GM12801 (cell line): Measurements from ENCODE around the gene EFNA5.

Experiments used
- CTCF ChIP-seq: IDR thresholded peaks from one replicate; pipeline ENCODE4 v1.5.1; 2011; ENCODE audit warnings: control low read depth; ENCODE audit not compliant: insufficient read length; ENCODE audit errors: extremely low read depth

The EFNA5 gene

GRCh38 chr5:107522456-107522855 lies 148.3 kb downstream of the EFNA5 start:
- no peak for TF ChIP-seq CTCF

GRCh38 chr5:107519900-107520354 lies 150.8 kb downstream of the EFNA5 start:
- no peak for TF ChIP-seq CTCF

GRCh38 chr5:107518616-107519015 lies 152.1 kb downstream of the EFNA5 start:
- no peak for TF ChIP-seq CTCF

GRCh38 chr5:107518190-107518589 lies 152.5 kb downstream of the EFNA5 start:
- no peak for TF ChIP-seq CTCF

- no peak for TF ChIP-seq CTCF
Measured at GRCh38 chr5:107517185-107518033, 153.3 kb downstream of the EFNA5 start.

GRCh38 chr5:107516452-107517184 lies 154.1 kb downstream of the EFNA5 start:
- no peak for TF ChIP-seq CTCF

- no peak for TF ChIP-seq CTCF
Measured at GRCh38 chr5:107515521-107516080, 155.1 kb downstream of the EFNA5 start.
